ENCODE measurements around the gene TFF3. TPM values are rescaled to one million over a fixed set of nuclear protein-coding genes. Genes with fewer than 3 reads are reported as not detected.

TFF3 gene
- not detected in 5 replicates for total RNA-seq (2022; extraction: Qiagen RNA extraction)

GRCh38 chr21:42315296-42315891 lies at the start of gene TFF3:
TSS of gene TFF3 (minus strand) at chr21:42315409. CDS start at chr21:42315374, 35 bp downstream.

GRCh38 chr21:42350927-42351426 lies 35.8 kb upstream of the TFF3 start, which contains the start of gene TFF2:
TSS of gene TFF2 (minus strand) at chr21:42350994. CDS start at chr21:42350957, 37 bp downstream.

Other genes with a start within 250 kb of the TFF3 start
- gene UMODL1, start 244.1 kb downstream of the TFF3 start, total RNA-seq (2022; extraction: Qiagen RNA extraction): not detected in 5 replicates
- 2.5 to 3.6 TPM (median 2.9 TPM) in 5 replicates for gene ABCG1, start 96.3 kb downstream of the TFF3 start, total RNA-seq (2022; extraction: Qiagen RNA extraction)
- gene TFF2, start 35.6 kb upstream of the TFF3 start, total RNA-seq (2022; extraction: Qiagen RNA extraction): not detected in 5 replicates
- 25.4 to 31.4 TPM (median 29.3 TPM) in 5 replicates for gene TFF1, start 51.1 kb upstream of the TFF3 start, total RNA-seq (2022; extraction: Qiagen RNA extraction)
- 0.14 to 0.42 TPM (median 0.19 TPM) in 5 replicates for gene TMPRSS3, start 80.6 kb upstream of the TFF3 start, total RNA-seq (2022; extraction: Qiagen RNA extraction)
- gene UBASH3A, start 88.5 kb upstream of the TFF3 start, total RNA-seq (2022; extraction: Qiagen RNA extraction): 0.10 to 0.16 TPM (median 0.13 TPM) in 5 replicates
- 0.59 to 0.88 TPM (median 0.69 TPM) in 5 replicates for gene RSPH1, start 180.8 kb upstream of the TFF3 start, total RNA-seq (2022; extraction: Qiagen RNA extraction)
- 3.7 to 4.0 TPM (median 4.0 TPM) in 5 replicates for gene SLC37A1, start 198.4 kb upstream of the TFF3 start, total RNA-seq (2022; extraction: Qiagen RNA extraction)